ENCODE measurements around the gene INCA1.

DNA sequence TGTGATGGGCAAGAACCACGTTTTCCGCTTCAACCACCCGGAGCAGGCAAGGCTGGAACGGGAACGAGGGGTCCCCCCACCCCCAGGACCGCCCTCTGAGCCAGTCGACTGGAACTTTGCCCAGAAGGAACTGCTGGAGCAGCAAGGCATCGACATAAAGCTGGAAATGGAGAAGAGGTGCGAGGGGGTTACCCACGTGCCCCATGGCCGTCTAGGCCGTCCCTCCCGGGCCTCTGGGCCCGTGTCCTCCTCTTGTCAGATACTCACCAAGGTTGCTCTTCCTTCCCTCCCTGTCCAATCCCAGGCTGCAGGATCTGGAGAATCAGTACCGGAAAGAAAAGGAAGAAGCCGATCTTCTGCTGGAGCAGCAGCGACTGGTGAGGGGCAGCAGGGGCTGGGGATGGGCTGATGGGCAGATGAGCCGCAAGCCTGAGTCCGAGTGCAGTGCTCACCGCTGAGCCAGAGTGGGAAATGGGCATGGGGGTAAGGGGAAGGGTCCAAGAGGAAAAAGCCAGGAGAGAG lies 23.2 kb upstream of the INCA1 start:
- TF ChIP-seq ZNF274 (IDR thresholded peaks at IDR 0.05; ENCODE audit: low read depth, low read length) (no peak), YY1 (IDR thresholded peaks at IDR 0.05; ENCODE audit: insufficient read depth, insufficient read length) (no peak), SUZ12 (IDR thresholded peaks at IDR 0.05; ENCODE audit: extremely low read depth, insufficient read depth, insufficient read length) (no peak)
